HEK293 (cell line): ENCODE results near the gene SLC26A6.

Experiments used
- CTCF ChIA-PET: fragments of 350-600 bp; formaldehyde crosslinking; extraction: SDS; loops from one replicate; lab custom pipeline; 2021; ENCODE audit warnings: antibody characterized with exemption; lab: Yijun Ruan, JAX
- POLR2A ChIA-PET: fragments of 300-600 bp; formaldehyde crosslinking; extraction: SDS; loops from one replicate; lab custom pipeline; 2020; ENCODE audit warnings: antibody characterized with exemption, inconsistent platforms; lab: Yijun Ruan, JAX
- H3K27ac ChIP-seq: fragments of 200-500 bp; sonication (Bioruptor generic); 2 replicates; pipeline ENCODE4 v1.5.1; 2014; ENCODE audit warnings: low read depth, low read length, control low read depth, inconsistent platforms; ENCODE audit errors: extremely low read depth
- H3K36me3 ChIP-seq, 2 experiments: fragments of 200-500 bp in 1 of 2; sonication (Bioruptor generic) in 1 of 2; 1 replicate in 1 of 2; 2 replicates in 1 of 2; pipeline ENCODE4 v1.5.1; 2014 to 2017; ENCODE audit warnings: inconsistent platforms in 2 of 2, low read length in 2 of 2; ENCODE audit not compliant: control insufficient read depth in 2 of 2, insufficient read depth in 1 of 2
- H3K4me1 ChIP-seq: fragments of 200-500 bp; sonication (Bioruptor generic); 2 replicates; pipeline ENCODE4 v1.5.1; 2014; ENCODE audit warnings: mild to moderate bottlenecking, low read length, inconsistent platforms; ENCODE audit not compliant: control insufficient read depth, insufficient read depth
- H3K4me3 ChIP-seq: 2 replicates; pipeline ENCODE4 v1.5.1; 2011; ENCODE audit warnings: low read depth, mild to moderate bottlenecking, control low read depth, low read length, moderate library complexity
- H3K9me3 ChIP-seq: fragments of 200-500 bp; sonication (Bioruptor generic); 2 replicates; pipeline ENCODE4 v1.5.1; 2014; ENCODE audit warnings: low read depth, low read length, inconsistent platforms; ENCODE audit not compliant: control insufficient read depth, insufficient read depth
- KLF16 ChIP-seq: fragments of 450-650 bp; formaldehyde crosslinking; IDR thresholded peaks from 2 replicates; pipeline ENCODE4 v1.5.1; 2017; ENCODE audit warnings: missing biosample characterization, missing genetic modification characterization
- SALL2 ChIP-seq: fragments of 450-650 bp; formaldehyde crosslinking; IDR thresholded peaks from 2 replicates; pipeline ENCODE4 v1.5.0; 2017; ENCODE audit warnings: missing biosample characterization, mild to moderate bottlenecking, missing genetic modification characterization, borderline replicate concordance
- ZNF133 ChIP-seq: fragments of 450-650 bp; formaldehyde crosslinking; IDR thresholded peaks from 2 replicates; pipeline ENCODE4 v1.5.1; 2016; ENCODE audit warnings: missing biosample characterization, missing genetic modification characterization
- ZNF19 ChIP-seq: fragments of 450-650 bp; formaldehyde crosslinking; IDR thresholded peaks from 2 replicates; pipeline ENCODE4; 2016; ENCODE audit warnings: missing biosample characterization, missing genetic modification characterization, low read depth
- ZNF274 ChIP-seq, 2 experiments: fragments of 200-500 bp in 1 of 2; fragments of 450-650 bp in 1 of 2; sonication (Bioruptor generic) in 1 of 2; formaldehyde crosslinking in 1 of 2; IDR thresholded peaks; 2 replicates each; pipeline versions ENCODE4 v1.5.1 to v1.6.1; 2014 to 2016; ENCODE audit warnings: borderline replicate concordance in 1 of 2, inconsistent platforms in 1 of 2, low read length in 1 of 2, missing biosample characterization in 1 of 2, missing genetic modification characterization in 1 of 2
- ZNF585B ChIP-seq: fragments of 450-650 bp; formaldehyde crosslinking; IDR thresholded peaks from 2 replicates; pipeline ENCODE4 v1.5.1; 2016; ENCODE audit warnings: missing biosample characterization, missing genetic modification characterization
- ZNF623 ChIP-seq: fragments of 450-650 bp; formaldehyde crosslinking; IDR thresholded peaks from 2 replicates; pipeline ENCODE4 v1.5.1; 2016; ENCODE audit warnings: missing biosample characterization, missing genetic modification characterization
- ZNF654 ChIP-seq: fragments of 450-650 bp; formaldehyde crosslinking; IDR thresholded peaks from 2 replicates; pipeline ENCODE4 v1.5.1; 2016; ENCODE audit warnings: low read depth, missing biosample characterization, missing genetic modification characterization
- ZNF707 ChIP-seq: fragments of 450-650 bp; formaldehyde crosslinking; IDR thresholded peaks from 2 replicates; pipeline ENCODE4 v1.5.1; 2016; ENCODE audit warnings: missing biosample characterization, missing genetic modification characterization
- ZNF837 ChIP-seq: fragments of 450-650 bp; formaldehyde crosslinking; IDR thresholded peaks from 2 replicates; pipeline ENCODE4 v1.5.1; 2016; ENCODE audit warnings: missing biosample characterization, missing genetic modification characterization
- TF ChIP-seq, protein P1 (sequence below): fragments of 450-650 bp; formaldehyde crosslinking; IDR thresholded peaks from 2 replicates; pipeline ENCODE4 v1.5.1; 2016; ENCODE audit warnings: missing biosample characterization, missing genetic modification characterization
- TF ChIP-seq, protein P2 (sequence below): fragments of 450-650 bp; formaldehyde crosslinking; IDR thresholded peaks from 2 replicates; pipeline ENCODE4 v1.5.1; 2016; ENCODE audit warnings: missing biosample characterization, missing genetic modification characterization
- TF ChIP-seq, protein P3 (sequence below): fragments of 450-650 bp; formaldehyde crosslinking; IDR thresholded peaks from 2 replicates; pipeline ENCODE4 v1.5.1; 2016; ENCODE audit warnings: missing biosample characterization, missing genetic modification characterization
- TF ChIP-seq, protein P4 (sequence below): fragments of 450-650 bp; formaldehyde crosslinking; IDR thresholded peaks from 2 replicates; pipeline ENCODE4 v1.5.1; 2016; ENCODE audit warnings: missing biosample characterization, missing genetic modification characterization

The SLC26A6 gene

DNA sequence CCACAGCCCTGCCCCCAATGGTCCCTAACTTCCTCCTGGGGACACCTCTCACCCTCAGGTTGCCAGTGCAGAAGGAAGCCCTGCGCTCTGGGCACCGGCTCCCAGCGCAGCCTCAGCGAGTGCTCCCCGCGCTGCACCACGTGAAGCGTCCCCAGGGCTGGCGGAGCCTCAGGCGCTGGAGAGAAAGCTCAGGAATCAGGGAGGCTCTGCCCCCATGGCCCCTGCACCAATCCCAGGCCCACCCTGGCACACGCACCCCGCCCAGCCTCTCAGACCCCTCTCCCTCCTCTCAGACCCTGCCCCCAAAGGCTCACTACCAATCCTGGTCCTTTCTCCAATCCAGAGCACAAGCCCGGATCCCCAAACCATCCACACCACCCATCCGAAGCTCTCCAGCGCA is 47.0 kb downstream of the SLC26A6 start (continued):
- TF ChIP-seq, protein P1, sequence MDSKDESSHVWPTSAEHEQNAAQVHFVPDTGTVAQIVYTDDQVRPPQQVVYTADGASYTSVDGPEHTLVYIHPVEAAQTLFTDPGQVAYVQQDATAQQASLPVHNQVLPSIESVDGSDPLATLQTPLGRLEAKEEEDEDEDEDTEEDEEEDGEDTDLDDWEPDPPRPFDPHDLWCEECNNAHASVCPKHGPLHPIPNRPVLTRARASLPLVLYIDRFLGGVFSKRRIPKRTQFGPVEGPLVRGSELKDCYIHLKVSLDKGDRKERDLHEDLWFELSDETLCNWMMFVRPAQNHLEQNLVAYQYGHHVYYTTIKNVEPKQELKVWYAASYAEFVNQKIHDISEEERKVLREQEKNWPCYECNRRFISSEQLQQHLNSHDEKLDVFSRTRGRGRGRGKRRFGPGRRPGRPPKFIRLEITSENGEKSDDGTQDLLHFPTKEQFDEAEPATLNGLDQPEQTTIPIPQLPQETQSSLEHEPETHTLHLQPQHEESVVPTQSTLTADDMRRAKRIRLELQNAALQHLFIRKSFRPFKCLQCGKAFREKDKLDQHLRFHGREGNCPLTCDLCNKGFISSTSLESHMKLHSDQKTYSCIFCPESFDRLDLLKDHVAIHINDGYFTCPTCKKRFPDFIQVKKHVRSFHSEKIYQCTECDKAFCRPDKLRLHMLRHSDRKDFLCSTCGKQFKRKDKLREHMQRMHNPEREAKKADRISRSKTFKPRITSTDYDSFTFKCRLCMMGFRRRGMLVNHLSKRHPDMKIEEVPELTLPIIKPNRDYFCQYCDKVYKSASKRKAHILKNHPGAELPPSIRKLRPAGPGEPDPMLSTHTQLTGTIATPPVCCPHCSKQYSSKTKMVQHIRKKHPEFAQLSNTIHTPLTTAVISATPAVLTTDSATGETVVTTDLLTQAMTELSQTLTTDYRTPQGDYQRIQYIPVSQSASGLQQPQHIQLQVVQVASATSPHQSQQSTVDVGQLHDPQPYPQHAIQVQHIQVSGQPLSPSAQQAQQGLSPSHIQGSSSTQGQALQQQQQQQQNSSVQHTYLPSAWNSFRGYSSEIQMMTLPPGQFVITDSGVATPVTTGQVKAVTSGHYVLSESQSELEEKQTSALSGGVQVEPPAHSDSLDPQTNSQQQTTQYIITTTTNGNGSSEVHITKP (tag by site-specific recombination) = no peak
- TF ChIP-seq, protein P2, sequence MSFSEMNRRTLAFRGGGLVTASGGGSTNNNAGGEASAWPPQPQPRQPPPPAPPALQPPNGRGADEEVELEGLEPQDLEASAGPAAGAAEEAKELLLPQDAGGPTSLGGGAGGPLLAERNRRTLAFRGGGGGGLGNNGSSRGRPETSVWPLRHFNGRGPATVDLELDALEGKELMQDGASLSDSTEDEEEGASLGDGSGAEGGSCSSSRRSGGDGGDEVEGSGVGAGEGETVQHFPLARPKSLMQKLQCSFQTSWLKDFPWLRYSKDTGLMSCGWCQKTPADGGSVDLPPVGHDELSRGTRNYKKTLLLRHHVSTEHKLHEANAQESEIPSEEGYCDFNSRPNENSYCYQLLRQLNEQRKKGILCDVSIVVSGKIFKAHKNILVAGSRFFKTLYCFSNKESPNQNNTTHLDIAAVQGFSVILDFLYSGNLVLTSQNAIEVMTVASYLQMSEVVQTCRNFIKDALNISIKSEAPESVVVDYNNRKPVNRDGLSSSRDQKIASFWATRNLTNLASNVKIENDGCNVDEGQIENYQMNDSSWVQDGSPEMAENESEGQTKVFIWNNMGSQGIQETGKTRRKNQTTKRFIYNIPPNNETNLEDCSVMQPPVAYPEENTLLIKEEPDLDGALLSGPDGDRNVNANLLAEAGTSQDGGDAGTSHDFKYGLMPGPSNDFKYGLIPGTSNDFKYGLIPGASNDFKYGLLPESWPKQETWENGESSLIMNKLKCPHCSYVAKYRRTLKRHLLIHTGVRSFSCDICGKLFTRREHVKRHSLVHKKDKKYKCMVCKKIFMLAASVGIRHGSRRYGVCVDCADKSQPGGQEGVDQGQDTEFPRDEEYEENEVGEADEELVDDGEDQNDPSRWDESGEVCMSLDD = no peak
- no peak for TF ChIP-seq ZNF707 (tag by site-specific recombination)
- no peak for TF ChIP-seq ZNF654 (tag by site-specific recombination)
- TF ChIP-seq, protein P3, sequence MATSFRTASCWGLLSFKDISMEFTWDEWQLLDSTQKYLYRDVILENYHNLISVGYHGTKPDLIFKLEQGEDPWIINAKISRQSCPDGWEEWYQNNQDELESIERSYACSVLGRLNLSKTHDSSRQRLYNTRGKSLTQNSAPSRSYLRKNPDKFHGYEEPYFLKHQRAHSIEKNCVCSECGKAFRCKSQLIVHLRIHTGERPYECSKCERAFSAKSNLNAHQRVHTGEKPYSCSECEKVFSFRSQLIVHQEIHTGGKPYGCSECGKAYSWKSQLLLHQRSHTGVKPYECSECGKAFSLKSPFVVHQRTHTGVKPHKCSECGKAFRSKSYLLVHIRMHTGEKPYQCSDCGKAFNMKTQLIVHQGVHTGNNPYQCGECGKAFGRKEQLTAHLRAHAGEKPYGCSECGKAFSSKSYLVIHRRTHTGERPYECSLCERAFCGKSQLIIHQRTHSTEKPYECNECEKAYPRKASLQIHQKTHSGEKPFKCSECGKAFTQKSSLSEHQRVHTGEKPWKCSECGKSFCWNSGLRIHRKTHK (tag by site-specific recombination) = no peak
- TF ChIP-seq, all 188 proteins: peak for 0

DNA sequence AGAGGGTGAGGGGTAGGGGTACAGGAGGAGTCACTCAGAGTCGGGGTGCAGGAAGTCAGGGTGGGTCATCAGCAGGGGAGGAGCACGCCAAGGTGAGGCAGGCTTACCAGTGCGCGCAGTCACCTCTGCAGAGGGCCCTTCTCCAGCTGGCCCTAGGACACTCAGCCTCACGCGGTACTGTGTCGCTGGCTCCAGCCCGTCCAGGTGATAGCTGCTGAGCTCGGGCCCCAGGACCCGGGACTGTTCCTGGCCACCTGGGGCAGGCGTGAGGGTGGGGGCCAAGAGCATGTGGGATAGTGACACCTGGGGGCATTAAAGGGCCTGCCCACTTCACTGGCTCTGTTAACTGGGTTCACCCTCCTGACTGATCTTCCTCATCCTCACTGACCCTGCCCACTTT is 47.6 kb downstream of the SLC26A6 start:
- H3K4me3 ChIP-seq = no peak overlapping the region
- ChIA-PET CTCF (no interaction called here), POLR2A (no interaction called here)
- no peaks in the 10 kb centered on the region for H3K4me1 ChIP-seq
- H3K27ac ChIP-seq = no peak overlapping the region
- H3K36me3 ChIP-seq = peaks cover 0 to 3% of the 10 kb centered on the region in 2 experiments; a peak in 1 of 3 replicates
- no peak for TF ChIP-seq SALL2 (tag by site-specific recombination)
- TF ChIP-seq ZNF837 (tag by site-specific recombination) = no peak
- H3K9me3 ChIP-seq = no peaks in the 10 kb centered on the region

DNA sequence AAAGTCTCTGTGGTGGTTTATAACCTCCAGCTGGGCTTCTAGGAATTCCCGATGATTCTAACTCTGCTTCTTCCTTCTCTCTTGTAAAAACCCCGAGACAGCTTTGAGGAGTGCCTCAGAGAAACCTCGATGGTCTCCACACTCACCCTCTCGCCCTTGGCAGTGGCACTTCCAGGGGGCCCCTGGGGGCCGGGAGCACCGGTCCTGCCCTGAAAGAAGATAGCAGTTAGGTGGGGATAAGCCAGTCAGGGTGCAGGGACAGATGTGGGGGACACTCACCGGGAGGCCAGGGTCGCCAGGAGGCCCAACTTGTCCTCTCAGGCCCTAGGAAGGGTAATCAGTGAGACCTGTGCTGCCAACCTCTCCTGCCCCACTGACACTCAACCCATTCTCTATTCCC is 49.9 kb downstream of the SLC26A6 start:
- peaks cover 0 to 3% of the 10 kb centered on the region in 2 experiments; a peak in 1 of 3 replicates for H3K36me3 ChIP-seq
- H3K4me1 ChIP-seq = no peaks in the 10 kb centered on the region
- CTCF ChIA-PET = no interaction called here
- H3K4me3 ChIP-seq = no peak overlapping the region
- TF ChIP-seq ZNF585B (no peak), ZNF19 (tag by site-specific recombination) (no peak), KLF16 (tag by site-specific recombination) (no peak), ZNF274 (IDR thresholded peaks at IDR 0.05; ENCODE audit: low read length) (no peak), ZNF274 (tag by site-specific recombination; IDR thresholded peaks at IDR 0.05; ENCODE audit: borderline replicate concordance) (no peak), ZNF623 (tag by site-specific recombination) (no peak), ZNF133 (tag by site-specific recombination) (no peak)
- TF ChIP-seq, protein P4, sequence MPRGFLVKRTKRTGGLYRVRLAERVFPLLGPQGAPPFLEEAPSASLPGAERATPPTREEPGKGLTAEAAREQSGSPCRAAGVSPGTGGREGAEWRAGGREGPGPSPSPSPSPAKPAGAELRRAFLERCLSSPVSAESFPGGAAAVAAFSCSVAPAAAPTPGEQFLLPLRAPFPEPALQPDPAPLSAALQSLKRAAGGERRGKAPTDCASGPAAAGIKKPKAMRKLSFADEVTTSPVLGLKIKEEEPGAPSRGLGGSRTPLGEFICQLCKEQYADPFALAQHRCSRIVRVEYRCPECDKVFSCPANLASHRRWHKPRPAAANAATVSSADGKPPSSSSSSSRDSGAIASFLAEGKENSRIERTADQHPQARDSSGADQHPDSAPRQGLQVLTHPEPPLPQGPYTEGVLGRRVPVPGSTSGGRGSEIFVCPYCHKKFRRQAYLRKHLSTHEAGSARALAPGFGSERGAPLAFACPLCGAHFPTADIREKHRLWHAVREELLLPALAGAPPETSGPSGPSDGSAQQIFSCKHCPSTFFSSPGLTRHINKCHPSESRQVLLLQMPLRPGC (tag by site-specific recombination) = no peak
- no peaks in the 10 kb centered on the region for H3K9me3 ChIP-seq
- no peak overlapping the region for H3K27ac ChIP-seq
- POLR2A ChIA-PET = no interaction called here
